ENCODE measurements around the gene SLC5A11. TPM values are rescaled to one million over a fixed set of nuclear protein-coding genes. Genes with fewer than 3 reads are reported as not detected.
"Not testable (repeated sequence)": the region's sequence is repeated elsewhere in the genome, so short reads cannot be mapped to it uniquely, and the experiment has no call there.

The SLC5A11 gene
- total RNA-seq, 1 experiment from 2014 or later: not detected

- Histone ChIP-seq H3K27me3 (no peaks in the 10 kb centered on the region), H3K36me3 (no peaks in the 10 kb centered on the region), H3K4me3 (no peak overlapping the region), H3K9me3 (no peaks in the 10 kb centered on the region)
- DNase-seq: no peak
These were observed 3.9 kb downstream of the SLC5A11 start for GRCh38 chr16:24849641-24850040.

- no peaks in the 10 kb centered on the region for H3K9me3 ChIP-seq
- H3K27me3 ChIP-seq: no peaks in the 10 kb centered on the region
- no peak overlapping the region for H3K4me3 ChIP-seq
- peak; percentile 28 for DNase-seq
- no peaks in the 10 kb centered on the region for H3K36me3 ChIP-seq
These were observed 4.7 kb downstream of the SLC5A11 start for GRCh38 chr16:24850289-24850938.

GRCh38 chr16:24851700-24852099, 5.9 kb downstream of the SLC5A11 start:
- DNase-seq: peak; percentile 31
- Histone ChIP-seq H3K36me3 (no peaks in the 10 kb centered on the region), H3K9me3 (no peaks in the 10 kb centered on the region), H3K4me3 (no peak overlapping the region), H3K27me3 (no peaks in the 10 kb centered on the region)

GRCh38 chr16:24852281-24852721, 6.5 kb downstream of the SLC5A11 start:
- H3K9me3 ChIP-seq: no peaks in the 10 kb centered on the region
- peak; percentile 61 for DNase-seq
- no peak overlapping the region for H3K4me3 ChIP-seq
- H3K27me3 ChIP-seq: no peaks in the 10 kb centered on the region
- H3K36me3 ChIP-seq: no peaks in the 10 kb centered on the region

- H3K27me3 ChIP-seq: no peaks in the 10 kb centered on the region
- H3K4me3 ChIP-seq: no peak overlapping the region
- H3K9me3 ChIP-seq: no peaks in the 10 kb centered on the region
- H3K36me3 ChIP-seq: no peaks in the 10 kb centered on the region
- DNase-seq: peak; percentile 81
These were observed 7.5 kb downstream of the SLC5A11 start for GRCh38 chr16:24853169-24853824.

- Histone ChIP-seq H3K4me3 (no peak overlapping the region), H3K27me3 (no peaks in the 10 kb centered on the region), H3K36me3 (no peaks in the 10 kb centered on the region), H3K9me3 (no peaks in the 10 kb centered on the region)
- peak; percentile 96 for DNase-seq
These were observed 8.1 kb downstream of the SLC5A11 start for GRCh38 chr16:24853830-24854229.

GRCh38 chr16:24854607-24855171, 8.9 kb downstream of the SLC5A11 start:
- Histone ChIP-seq H3K9me3 (no peaks in the 10 kb centered on the region), H3K27me3 (no peaks in the 10 kb centered on the region), H3K4me3 (no peak overlapping the region), H3K36me3 (no peaks in the 10 kb centered on the region)
- DNase-seq: no peak

- no peak overlapping the region for H3K4me3 ChIP-seq
- DNase-seq: peak; percentile 41
- H3K9me3 ChIP-seq: no peaks in the 10 kb centered on the region
- H3K36me3 ChIP-seq: no peaks in the 10 kb centered on the region
- no peaks in the 10 kb centered on the region for H3K27me3 ChIP-seq
These were observed 9.9 kb downstream of the SLC5A11 start for GRCh38 chr16:24855678-24856077.

- H3K36me3 ChIP-seq, H3K27me3 ChIP-seq, H3K9me3 ChIP-seq, H3K4me3 ChIP-seq, DNase-seq: not testable (repeated sequence)
These were observed 11.1 kb downstream of the SLC5A11 start for GRCh38 chr16:24856871-24857270.

- H3K27me3 ChIP-seq: no peaks in the 10 kb centered on the region
- no peaks in the 10 kb centered on the region for H3K36me3 ChIP-seq
- peak; percentile 59 for DNase-seq
- H3K9me3 ChIP-seq: no peaks in the 10 kb centered on the region
- no peak overlapping the region for H3K4me3 ChIP-seq
These were observed 12.7 kb downstream of the SLC5A11 start for GRCh38 chr16:24858219-24859041.

- H3K9me3 ChIP-seq: peaks cover 13% of the 10 kb centered on the region
- no peak overlapping the region for H3K4me3 ChIP-seq
- DNase-seq: no peak
- H3K36me3 ChIP-seq: no peaks in the 10 kb centered on the region
- no peaks in the 10 kb centered on the region for H3K27me3 ChIP-seq
These were observed 15.7 kb downstream of the SLC5A11 start for GRCh38 chr16:24861461-24861860.

GRCh38 chr16:24863582-24864437, 18.0 kb downstream of the SLC5A11 start:
- Histone ChIP-seq H3K4me3 (no peak overlapping the region), H3K9me3 (peaks cover 18% of the 10 kb centered on the region), H3K27me3 (no peaks in the 10 kb centered on the region), H3K36me3 (no peaks in the 10 kb centered on the region)
- DNase-seq: no peak

- Histone ChIP-seq H3K27me3 (no peaks in the 10 kb centered on the region), H3K4me3 (no peak overlapping the region), H3K36me3 (no peaks in the 10 kb centered on the region), H3K9me3 (peaks cover 17% of the 10 kb centered on the region)
- no peak for DNase-seq
These were observed 23.3 kb downstream of the SLC5A11 start for GRCh38 chr16:24869033-24869432.

- H3K27me3 ChIP-seq: no peaks in the 10 kb centered on the region
- H3K4me3 ChIP-seq: no peak overlapping the region
- DNase-seq: no peak
- H3K9me3 ChIP-seq: peaks cover under 1% of the 10 kb centered on the region
- no peaks in the 10 kb centered on the region for H3K36me3 ChIP-seq
These were observed 26.1 kb downstream of the SLC5A11 start for GRCh38 chr16:24871891-24872290.

- no peak for DNase-seq
- no peaks in the 10 kb centered on the region for H3K27me3 ChIP-seq
- no peak overlapping the region for H3K4me3 ChIP-seq
- H3K36me3 ChIP-seq: no peaks in the 10 kb centered on the region
- no peaks in the 10 kb centered on the region for H3K9me3 ChIP-seq
These were observed 27.3 kb downstream of the SLC5A11 start for GRCh38 chr16:24873028-24873427.

GRCh38 chr16:24875466-24875865, 29.7 kb downstream of the SLC5A11 start:
- Histone ChIP-seq H3K27me3 (no peaks in the 10 kb centered on the region), H3K4me3 (no peak overlapping the region), H3K36me3 (no peaks in the 10 kb centered on the region)

More at GRCh38 chr16:24875466-24875865, 29.7 kb downstream of the SLC5A11 start:
- no peaks in the 10 kb centered on the region for H3K9me3 ChIP-seq
- no peak for DNase-seq
